Omental fat pad (tissue), 4 donors: ENCODE results near the gene NSMCE1. TPM values are rescaled to one million over a fixed set of nuclear protein-coding genes. Genes with fewer than 3 reads are reported as not detected.

Source experiments
- ATAC-seq: fragments of 150-250 bp; one replicate; pipeline ENCODE4 v1.9.1; 2016; ENCODE audit warnings: mild to moderate bottlenecking, moderate library complexity; ENCODE audit not compliant: low FRiP score
- DNase-seq: peaks from one replicate; pipeline ENCODE4 v3.0.0-alpha.2; 2019; ENCODE audit warnings: low spot score
- total RNA-seq, 4 donors: library from RNA; depleted of rRNA; stranded (reverse); fragments of >200 nt; gene quantifications; one replicate each; pipeline ENCODE4 v1.1.0, GENCODE V29; 2016
- TF ChIP-seq, protein P1 (sequence below), 3 donors: fragments of 450-650 bp; IDR thresholded peaks; one replicate each; pipeline ENCODE4 v1.5.1; 2016 to 2017; ENCODE audit warnings: antibody characterized with exemption in 3 of 3, mild to moderate bottlenecking in 3 of 3, moderate library complexity in 2 of 3

The NSMCE1 gene
- total RNA-seq, 4 donors from 2014 or later, result 30.3 to 53.0 (median 43.9) TPM

DNA sequence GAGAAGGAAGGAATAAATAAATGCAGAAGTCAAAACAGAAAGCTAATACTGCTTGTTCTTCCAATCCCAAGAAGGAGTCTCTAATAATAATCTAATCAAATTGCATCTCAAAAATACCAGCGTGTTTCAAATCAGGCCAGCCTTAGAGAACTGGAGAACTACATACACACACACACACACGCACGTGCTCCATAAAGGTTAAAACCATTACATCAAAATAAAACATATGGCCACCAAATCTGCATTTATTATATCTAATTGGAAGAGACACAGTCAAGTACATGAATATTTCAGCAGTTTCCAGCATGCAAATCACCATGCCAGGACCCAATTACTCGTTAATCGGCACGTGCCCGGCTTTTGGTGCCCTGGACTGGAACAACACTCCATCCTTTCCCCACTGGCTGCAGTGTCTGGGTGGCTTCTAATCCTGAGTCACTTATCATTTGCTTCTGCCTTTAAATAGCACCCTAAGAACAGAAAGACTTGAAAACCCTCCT is 85.6 kb downstream of the NSMCE1 start:
- TF ChIP-seq, protein P1, sequence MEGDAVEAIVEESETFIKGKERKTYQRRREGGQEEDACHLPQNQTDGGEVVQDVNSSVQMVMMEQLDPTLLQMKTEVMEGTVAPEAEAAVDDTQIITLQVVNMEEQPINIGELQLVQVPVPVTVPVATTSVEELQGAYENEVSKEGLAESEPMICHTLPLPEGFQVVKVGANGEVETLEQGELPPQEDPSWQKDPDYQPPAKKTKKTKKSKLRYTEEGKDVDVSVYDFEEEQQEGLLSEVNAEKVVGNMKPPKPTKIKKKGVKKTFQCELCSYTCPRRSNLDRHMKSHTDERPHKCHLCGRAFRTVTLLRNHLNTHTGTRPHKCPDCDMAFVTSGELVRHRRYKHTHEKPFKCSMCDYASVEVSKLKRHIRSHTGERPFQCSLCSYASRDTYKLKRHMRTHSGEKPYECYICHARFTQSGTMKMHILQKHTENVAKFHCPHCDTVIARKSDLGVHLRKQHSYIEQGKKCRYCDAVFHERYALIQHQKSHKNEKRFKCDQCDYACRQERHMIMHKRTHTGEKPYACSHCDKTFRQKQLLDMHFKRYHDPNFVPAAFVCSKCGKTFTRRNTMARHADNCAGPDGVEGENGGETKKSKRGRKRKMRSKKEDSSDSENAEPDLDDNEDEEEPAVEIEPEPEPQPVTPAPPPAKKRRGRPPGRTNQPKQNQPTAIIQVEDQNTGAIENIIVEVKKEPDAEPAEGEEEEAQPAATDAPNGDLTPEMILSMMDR (IDR thresholded peaks at IDR 0.05), result no peak
- DNase-seq (no peak), ATAC-seq (no peak)

DNA sequence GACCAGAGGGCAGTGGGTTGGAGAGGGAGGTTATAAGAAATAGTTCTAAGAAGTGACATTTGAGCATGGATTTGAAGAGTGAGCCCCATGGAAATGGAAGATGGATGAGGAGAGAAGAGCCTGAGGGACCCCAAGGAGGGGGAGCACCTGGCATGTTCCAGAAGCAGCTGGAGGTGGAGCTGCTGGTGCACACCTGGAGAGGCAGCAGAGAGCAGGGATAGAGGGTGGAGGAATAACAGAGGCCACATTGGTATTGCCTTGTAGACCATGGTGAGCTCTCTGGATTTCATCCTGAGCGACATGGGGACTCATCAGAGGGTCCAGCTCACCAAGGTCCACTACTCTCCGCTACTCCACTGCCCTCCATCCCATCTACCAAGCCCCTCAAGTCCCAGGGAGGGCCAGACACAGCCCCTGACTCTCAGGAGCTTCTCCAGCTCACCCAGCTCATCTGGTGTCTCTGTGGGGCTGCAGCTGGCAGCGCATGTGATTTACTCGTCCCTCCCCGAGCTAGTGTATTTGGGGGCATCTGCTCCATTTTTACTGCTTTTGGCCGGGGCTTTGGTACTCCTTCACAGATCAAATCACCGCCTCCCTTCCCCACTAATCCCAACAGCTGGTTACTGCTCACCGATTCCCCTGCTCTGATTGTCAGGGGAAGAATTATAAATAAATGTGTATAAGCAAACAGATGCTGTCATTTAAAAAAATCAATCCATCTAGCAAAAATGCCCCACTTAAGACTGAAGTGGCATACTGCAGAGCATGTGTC is 87.4 kb downstream of the NSMCE1 start:
- no peak for DNase-seq
- TF ChIP-seq, protein P1 (IDR thresholded peaks at IDR 0.05), result no peak

DNA sequence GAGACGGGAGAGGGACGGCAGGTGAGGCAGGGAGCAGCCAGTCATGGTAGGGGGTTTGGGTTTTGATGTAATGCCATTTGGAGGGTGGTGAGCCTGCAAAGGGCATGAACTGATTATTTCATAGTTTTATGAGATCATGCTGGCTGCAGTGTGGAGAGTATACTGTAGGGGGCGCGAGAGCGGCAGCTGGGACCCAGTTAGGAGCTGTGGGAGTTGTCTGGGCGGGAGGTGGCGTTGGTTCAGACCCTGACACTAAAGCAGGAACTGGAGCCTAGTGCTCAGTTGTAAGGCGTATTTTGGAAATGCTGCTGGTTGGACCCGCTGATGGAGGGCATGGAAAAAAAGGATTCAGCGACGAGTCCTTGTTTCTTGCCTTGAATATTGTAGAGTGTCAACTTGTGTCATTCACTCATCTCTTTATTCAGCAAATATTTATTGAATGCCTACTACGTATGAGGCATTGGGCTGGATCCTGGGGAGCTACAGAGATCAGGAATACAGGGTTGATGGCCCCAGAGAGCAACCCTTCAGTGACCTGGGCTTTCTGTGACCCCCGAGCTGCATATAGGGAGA is 89.0 kb downstream of the NSMCE1 start:
- DNase-seq (peak; percentile 85), ATAC-seq (peak; percentile 92)
- TF ChIP-seq, protein P1 (IDR thresholded peaks at IDR 0.05), result peak in 1 of 3 donors; percentile 66

More for the DNA sequence above, 87.4 kb downstream of the NSMCE1 start:
- no peak for ATAC-seq

DNA sequence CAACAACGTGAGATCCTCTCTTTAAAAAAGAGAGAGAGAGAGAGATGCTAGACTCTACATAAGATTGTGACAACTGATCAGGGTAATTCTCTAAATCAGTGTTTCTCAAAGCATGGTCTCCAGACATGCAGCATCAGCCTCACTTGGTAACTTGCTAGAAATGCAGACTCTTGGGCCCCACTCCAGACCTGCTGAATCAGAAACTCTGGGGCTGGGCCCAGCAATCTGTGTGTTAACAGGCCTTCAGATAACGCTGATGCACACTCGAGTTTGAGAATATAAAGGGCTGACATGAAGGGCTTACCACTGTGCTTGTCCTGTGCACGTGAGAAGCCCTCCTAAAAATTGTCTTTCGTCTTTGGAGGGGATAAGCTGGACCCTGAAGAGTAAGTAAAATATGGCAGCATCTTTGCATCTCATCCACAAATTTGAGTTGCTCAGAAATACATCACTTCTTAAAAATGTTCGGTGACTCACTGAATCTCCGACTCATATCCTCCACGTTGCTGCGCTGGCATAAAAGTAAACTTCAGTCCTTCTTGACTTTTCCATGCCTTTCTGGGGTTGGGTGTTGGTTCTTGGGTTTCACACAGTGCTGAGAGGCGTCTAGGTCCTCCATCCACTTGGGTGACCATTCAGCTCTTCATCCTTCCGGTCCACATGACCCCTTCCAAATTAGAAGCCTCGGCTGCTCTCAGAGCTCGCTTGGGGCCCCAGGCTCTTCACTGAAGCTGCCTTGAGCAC is 91.4 kb downstream of the NSMCE1 start:
- DNase-seq (no peak), ATAC-seq (no peak)
- TF ChIP-seq, protein P1 (IDR thresholded peaks at IDR 0.05), result no peak

DNA sequence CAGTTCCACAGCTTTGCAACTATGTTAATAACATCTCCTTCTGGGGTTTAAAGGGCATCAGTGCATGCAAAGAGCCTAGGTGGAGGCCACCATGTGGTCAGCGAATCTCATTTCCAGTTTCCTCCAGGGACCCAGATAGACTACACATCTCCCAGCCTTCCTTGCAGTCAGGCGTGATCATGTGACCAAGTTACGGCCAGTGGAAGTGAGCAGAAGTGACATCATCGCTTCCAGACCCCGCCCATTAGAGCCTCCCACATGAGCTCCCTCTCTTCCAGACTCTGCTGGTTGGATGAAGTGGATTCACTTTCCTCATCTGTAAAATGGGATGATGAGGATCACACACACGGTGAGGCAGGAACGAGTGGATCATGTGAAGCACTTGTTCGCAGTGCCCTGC is 92.7 kb downstream of the NSMCE1 start:
- TF ChIP-seq, protein P1 (IDR thresholded peaks at IDR 0.05), result no peak
- DNase-seq, result no peak
- no peak for ATAC-seq

Other genes with a start within 250 kb of the NSMCE1 start
- gene C16orf82, start 201.8 kb downstream of the NSMCE1 start, total RNA-seq, result not detected
- gene KDM8, start 65.2 kb downstream of the NSMCE1 start, total RNA-seq, result 1 to 10 TPM; 2.0 to 4.6 (median 2.6) TPM
- 100 to 1,000 TPM in 1 of 4 donors, 10 to 100 TPM in 3; 36.9 to 162 (median 47.3) TPM for gene IL4R, start 45.2 kb upstream of the NSMCE1 start, total RNA-seq
- 1 to 10 TPM in 1 of 4 donors, under 1 TPM in 2, not detected in 1; 0.19 to 1.3 (median 0.25) TPM for gene IL21R, start 133.4 kb upstream of the NSMCE1 start, total RNA-seq